ENCODE results near the gene RHOG. TPM values are rescaled to one million over a fixed set of nuclear protein-coding genes. Genes with fewer than 3 reads are reported as not detected.
A peak's percentile ranks its signal among the peaks of the same experiment; 100 is the strongest.

Gene RHOG
- total and polyA plus RNA-seq, 9 of the 15 experiments (the other 6 are each of a cell fraction or from before 2014, with no cell fraction given), result 22.6 to 162 (median 80.3) TPM

DNA sequence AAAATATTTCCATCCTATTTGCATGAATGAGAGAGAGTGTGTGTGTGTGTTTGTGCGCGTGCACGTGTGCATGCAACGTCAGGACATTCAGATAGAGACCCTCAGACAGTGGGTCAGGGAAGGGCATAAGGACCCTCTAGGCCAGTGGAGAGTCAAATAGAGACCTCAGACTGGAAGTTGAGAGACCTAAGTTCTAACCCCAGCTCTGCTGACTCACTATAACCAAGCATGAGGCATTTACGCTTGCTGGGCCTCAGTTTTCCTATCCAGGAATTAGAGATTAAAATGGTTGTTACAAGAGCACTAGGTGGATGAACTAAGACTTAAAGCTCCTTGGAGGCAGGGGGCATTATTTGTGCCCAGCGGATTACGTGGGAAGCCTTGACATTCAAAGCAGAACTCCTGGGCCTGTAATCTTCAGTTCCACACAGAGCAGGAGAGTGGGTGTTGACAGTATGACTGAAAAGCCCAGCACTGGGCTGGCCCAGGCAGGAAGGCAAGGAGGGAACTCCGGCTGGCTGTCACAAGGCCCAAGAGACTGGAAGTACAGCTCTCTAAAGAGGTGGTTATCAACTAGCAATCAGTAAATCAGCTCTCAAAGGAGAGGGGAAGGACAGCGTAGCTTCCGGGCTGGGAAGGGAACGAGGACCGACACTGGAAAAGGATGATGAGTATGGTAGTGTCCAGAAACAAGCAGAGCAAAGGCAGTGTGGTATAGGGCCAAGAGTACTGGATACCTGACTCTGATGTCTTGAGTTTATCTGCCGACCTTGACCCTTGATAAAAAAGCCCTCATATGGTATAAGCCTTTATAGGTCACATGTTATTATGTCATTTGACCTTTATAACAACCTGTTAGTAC lies 9.2 kb downstream of the RHOG start (continued):
- TF ChIP-seq, protein P1, sequence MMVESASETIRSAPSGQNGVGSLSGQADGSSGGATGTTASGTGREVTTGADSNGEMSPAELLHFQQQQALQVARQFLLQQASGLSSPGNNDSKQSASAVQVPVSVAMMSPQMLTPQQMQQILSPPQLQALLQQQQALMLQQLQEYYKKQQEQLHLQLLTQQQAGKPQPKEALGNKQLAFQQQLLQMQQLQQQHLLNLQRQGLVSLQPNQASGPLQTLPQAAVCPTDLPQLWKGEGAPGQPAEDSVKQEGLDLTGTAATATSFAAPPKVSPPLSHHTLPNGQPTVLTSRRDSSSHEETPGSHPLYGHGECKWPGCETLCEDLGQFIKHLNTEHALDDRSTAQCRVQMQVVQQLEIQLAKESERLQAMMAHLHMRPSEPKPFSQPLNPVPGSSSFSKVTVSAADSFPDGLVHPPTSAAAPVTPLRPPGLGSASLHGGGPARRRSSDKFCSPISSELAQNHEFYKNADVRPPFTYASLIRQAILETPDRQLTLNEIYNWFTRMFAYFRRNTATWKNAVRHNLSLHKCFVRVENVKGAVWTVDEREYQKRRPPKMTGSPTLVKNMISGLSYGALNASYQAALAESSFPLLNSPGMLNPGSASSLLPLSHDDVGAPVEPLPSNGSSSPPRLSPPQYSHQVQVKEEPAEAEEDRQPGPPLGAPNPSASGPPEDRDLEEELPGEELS (CRISPR knock-in tag; IDR thresholded peaks at IDR 0.05; ENCODE audit: borderline replicate concordance), result no peak
- TF ChIP-seq SNRNP70 (optimal IDR thresholded peaks at IDR 0.05; ENCODE audit: low read depth, low read length), result no peak
- TF ChIP-seq, protein P2, sequence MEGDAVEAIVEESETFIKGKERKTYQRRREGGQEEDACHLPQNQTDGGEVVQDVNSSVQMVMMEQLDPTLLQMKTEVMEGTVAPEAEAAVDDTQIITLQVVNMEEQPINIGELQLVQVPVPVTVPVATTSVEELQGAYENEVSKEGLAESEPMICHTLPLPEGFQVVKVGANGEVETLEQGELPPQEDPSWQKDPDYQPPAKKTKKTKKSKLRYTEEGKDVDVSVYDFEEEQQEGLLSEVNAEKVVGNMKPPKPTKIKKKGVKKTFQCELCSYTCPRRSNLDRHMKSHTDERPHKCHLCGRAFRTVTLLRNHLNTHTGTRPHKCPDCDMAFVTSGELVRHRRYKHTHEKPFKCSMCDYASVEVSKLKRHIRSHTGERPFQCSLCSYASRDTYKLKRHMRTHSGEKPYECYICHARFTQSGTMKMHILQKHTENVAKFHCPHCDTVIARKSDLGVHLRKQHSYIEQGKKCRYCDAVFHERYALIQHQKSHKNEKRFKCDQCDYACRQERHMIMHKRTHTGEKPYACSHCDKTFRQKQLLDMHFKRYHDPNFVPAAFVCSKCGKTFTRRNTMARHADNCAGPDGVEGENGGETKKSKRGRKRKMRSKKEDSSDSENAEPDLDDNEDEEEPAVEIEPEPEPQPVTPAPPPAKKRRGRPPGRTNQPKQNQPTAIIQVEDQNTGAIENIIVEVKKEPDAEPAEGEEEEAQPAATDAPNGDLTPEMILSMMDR (IDR thresholded peaks at IDR 0.05 in 2 of 3, conservative IDR thresholded peaks at IDR 0.05 in 1 of 3; ENCODE audit: insufficient read depth in 2 of 3, low read depth in 1 of 3, low read length in 3 of 3), result no peak
- no peak for TF ChIP-seq ZNF668 (CRISPR knock-in tag; IDR thresholded peaks at IDR 0.05)
- peak; percentile 21; the same call in 1 of the 2 replicates for TF ChIP-seq MTA1 (IDR thresholded peaks at IDR 0.05; ENCODE audit: borderline replicate concordance)
- TF ChIP-seq, protein P3, sequence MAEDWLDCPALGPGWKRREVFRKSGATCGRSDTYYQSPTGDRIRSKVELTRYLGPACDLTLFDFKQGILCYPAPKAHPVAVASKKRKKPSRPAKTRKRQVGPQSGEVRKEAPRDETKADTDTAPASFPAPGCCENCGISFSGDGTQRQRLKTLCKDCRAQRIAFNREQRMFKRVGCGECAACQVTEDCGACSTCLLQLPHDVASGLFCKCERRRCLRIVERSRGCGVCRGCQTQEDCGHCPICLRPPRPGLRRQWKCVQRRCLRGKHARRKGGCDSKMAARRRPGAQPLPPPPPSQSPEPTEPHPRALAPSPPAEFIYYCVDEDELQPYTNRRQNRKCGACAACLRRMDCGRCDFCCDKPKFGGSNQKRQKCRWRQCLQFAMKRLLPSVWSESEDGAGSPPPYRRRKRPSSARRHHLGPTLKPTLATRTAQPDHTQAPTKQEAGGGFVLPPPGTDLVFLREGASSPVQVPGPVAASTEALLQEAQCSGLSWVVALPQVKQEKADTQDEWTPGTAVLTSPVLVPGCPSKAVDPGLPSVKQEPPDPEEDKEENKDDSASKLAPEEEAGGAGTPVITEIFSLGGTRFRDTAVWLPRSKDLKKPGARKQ (CRISPR knock-in tag; IDR thresholded peaks at IDR 0.05), result no peak
- TF ChIP-seq MEF2A (IDR thresholded peaks at IDR 0.05; ENCODE audit: control insufficient read depth, low read depth, low read length), result no peak
- TF ChIP-seq, protein P4, sequence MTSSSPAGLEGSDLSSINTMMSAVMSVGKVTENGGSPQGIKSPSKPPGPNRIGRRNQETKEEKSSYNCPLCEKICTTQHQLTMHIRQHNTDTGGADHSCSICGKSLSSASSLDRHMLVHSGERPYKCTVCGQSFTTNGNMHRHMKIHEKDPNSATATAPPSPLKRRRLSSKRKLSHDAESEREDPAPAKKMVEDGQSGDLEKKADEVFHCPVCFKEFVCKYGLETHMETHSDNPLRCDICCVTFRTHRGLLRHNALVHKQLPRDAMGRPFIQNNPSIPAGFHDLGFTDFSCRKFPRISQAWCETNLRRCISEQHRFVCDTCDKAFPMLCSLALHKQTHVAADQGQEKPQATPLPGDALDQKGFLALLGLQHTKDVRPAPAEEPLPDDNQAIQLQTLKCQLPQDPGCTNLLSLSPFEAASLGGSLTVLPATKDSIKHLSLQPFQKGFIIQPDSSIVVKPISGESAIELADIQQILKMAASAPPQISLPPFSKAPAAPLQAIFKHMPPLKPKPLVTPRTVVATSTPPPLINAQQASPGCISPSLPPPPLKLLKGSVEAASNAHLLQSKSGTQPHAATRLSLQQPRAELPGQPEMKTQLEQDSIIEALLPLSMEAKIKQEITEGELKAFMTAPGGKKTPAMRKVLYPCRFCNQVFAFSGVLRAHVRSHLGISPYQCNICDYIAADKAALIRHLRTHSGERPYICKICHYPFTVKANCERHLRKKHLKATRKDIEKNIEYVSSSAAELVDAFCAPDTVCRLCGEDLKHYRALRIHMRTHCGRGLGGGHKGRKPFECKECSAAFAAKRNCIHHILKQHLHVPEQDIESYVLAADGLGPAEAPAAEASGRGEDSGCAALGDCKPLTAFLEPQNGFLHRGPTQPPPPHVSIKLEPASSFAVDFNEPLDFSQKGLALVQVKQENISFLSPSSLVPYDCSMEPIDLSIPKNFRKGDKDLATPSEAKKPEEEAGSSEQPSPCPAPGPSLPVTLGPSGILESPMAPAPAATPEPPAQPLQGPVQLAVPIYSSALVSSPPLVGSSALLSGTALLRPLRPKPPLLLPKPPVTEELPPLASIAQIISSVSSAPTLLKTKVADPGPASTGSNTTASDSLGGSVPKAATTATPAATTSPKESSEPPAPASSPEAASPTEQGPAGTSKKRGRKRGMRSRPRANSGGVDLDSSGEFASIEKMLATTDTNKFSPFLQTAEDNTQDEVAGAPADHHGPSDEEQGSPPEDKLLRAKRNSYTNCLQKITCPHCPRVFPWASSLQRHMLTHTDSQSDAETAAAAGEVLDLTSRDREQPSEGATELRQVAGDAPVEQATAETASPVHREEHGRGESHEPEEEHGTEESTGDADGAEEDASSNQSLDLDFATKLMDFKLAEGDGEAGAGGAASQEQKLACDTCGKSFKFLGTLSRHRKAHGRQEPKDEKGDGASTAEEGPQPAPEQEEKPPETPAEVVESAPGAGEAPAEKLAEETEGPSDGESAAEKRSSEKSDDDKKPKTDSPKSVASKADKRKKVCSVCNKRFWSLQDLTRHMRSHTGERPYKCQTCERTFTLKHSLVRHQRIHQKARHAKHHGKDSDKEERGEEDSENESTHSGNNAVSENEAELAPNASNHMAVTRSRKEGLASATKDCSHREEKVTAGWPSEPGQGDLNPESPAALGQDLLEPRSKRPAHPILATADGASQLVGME (CRISPR knock-in tag; IDR thresholded peaks at IDR 0.05), result peak; percentile 84; the same call in 1 of the 2 replicates
- TF ChIP-seq ZNF239 (CRISPR knock-in tag; IDR thresholded peaks at IDR 0.05), result peak; percentile 54
- TF ChIP-seq GTF2E2 (tag; IDR thresholded peaks at IDR 0.05), result no peak
- TF ChIP-seq ZNF76 (CRISPR knock-in tag; IDR thresholded peaks at IDR 0.05; ENCODE audit: borderline replicate concordance), result no peak
- peak; percentile 36 to 59; a peak in 2 of 4 replicates for TF ChIP-seq KDM1A (IDR thresholded peaks at IDR 0.05)
- no peak for TF ChIP-seq MXI1 (IDR thresholded peaks at IDR 0.05; ENCODE audit: low read depth, low read length)
- no peak for TF ChIP-seq LARP7 (IDR thresholded peaks at IDR 0.05)
- TF ChIP-seq TRIM28 (IDR thresholded peaks at IDR 0.05), result peak; percentile 83; the same call in 1 of the 2 replicates
- no peak for TF ChIP-seq MYNN (IDR thresholded peaks at IDR 0.05)
- TF ChIP-seq MYNN (CRISPR knock-in tag; IDR thresholded peaks at IDR 0.05), result no peak

All from K562 (cell line).